HG03439 (cell line): Measurements from ENCODE around the gene PCSK6.
"Not testable (repeated sequence)": the region's sequence is repeated elsewhere in the genome, so short reads cannot be mapped to it uniquely, and the experiment has no call there.

ENCODE experiments used
- ATAC-seq: cut with Tn5 transposase; IDR thresholded peaks from one replicate; pipeline ENCODE4 v1.9.1; 2021; ENCODE audit warnings: mild to moderate bottlenecking, moderate library complexity; ENCODE audit not compliant: unreplicated experiment

PCSK6 gene

DNA sequence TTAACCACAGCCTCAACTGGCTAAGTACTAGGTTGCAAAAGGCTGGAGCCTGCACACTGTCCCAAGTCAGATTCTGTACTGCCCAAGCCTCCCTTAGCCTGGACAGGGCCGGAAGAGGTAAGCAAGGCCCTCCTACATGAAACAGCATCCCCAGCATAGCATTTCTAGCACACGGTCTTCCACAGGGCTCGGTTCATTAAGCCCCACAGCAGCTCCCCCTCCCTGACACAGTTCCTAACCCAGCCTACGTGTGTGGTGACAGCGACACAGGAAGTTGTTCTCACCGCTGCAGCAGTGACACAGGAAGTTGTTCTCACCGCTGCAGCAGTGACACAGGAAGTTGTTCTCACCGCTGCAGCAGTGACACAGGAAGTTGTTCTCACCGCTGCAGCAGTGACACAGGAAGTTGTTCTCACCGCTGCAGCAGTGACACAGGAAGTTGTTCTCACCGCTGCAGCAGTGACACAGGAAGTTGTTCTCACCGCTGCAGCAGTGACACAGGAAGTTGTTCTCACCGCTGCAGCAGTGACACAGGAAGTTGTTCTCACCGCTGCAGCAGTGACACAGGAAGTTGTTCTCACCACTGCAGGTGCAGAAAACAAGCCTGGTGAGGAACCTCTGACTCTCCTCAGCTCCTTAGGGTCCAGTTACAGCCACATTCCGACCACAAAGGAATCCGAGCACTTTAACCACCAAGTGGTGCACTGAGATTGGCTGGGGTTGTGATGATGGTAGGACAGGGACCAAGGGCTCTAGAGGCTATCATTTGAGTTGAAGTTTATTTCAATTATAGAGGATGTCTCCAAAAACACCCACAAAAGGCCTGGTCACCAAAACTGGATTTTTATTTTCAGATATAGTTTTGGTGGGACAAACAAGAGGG is 155.4 kb downstream of the PCSK6 start:
- not testable (repeated sequence) for ATAC-seq

GRCh38 chr15:101332061-101332467 is 157.4 kb downstream of the PCSK6 start:
- no peak for ATAC-seq

DNA sequence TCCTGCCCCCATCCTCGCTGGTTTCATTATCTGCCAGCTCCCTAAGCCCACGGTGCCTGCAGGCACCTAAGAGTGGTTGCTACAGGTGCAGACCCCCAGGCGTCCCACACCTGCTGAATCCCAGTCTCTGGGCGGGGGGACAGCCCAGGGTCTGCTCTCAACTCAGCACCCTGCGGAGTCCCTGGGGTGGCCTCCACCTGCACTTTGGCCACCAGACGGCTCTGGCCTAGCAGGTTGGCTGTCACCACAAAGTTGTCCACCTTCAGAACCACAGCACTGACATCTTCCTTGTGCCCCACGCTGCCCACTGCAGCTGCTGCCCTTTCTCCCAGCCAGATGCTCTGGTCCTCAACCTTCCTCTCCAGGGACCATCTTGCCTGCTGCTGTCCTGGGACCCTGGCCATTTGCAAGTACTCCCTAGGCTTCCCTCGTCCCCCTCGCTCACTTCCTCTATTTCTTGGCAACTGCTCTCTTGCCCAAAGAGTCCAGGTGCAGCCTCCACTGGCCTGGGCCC is 159.6 kb downstream of the PCSK6 start:
- ATAC-seq: no peak

DNA sequence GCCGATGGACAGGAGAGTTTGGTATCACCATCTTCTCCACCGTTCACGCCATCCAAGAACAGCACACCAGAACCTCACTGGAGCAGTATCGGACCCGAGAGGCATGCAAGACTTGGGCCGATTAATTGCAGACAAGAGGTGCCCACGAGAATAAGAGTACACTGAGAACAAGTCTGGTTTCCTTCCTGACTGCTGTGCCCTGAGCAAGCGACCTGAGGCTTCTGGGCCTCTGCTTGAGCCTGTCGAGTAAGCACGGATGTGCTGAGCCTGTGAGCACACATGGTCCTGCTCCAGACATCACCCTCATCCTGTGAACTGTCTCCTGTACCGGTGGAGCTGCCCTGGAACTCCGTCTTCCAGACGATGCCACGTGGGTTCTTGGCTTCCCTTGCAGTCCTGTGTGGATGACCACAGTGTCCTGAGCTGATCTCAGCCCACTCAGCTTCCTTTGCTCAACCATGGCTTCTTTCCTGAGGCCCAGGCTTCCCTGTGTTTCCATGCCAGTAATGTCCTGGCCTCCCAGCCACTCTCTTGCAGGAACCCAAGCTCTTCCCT is 160.1 kb downstream of the PCSK6 start:
- no peak for ATAC-seq

- ATAC-seq: no peak
These were observed 161.5 kb downstream of the PCSK6 start for GRCh38 chr15:101328001-101328400.

- no peak for ATAC-seq
These were observed 162.3 kb downstream of the PCSK6 start for GRCh38 chr15:101327147-101327740.

DNA sequence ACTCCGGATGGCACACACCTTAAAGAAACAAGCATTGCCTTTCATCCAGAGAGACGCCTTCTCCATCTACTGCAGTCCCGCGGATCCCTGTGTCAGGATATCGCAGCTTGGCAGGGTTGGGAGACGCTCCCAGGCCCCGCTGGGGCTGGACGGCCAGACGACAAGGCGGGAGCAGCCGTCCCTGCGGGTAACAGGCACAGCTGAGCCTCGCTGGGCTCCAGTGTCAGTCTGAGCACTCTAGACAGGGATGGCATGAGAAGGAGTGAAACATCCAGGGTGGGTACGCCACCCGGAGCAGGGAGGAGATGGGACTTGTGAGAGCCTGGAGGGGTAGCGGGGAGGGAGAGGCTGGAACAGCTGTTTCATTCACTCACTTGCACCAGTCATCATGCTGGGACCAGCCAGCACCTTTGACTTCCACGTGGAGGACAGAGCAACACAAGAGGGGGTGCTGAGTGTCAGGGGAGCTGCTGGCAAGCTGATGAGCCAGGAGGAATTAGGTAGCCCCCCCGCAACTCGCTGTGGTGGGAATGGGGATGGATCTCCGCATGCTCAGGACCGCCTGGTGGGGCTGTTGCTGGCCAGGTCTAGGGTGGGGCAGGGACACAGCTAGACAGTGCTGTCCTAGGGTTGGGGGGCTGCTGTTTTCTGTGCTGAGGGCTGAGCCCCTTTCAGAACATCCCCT is 162.9 kb downstream of the PCSK6 start:
- ATAC-seq: no peak

DNA sequence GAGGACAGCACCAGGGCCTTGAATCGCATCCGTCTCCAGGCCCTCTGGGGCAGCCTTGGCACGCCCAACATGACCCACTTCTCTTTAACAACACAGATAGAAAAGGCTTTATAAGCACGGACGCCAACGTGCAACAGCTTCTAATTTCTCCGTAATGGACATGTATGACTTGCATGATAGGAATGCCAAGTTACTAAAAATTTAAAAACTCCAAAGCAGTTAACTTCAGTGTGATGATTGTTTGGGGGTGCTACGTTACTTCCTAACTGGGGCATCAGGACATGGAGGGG is 163.5 kb downstream of the PCSK6 start:
- no peak for ATAC-seq

- no peak for ATAC-seq
These were observed 164.1 kb downstream of the PCSK6 start for GRCh38 chr15:101325263-101326025.

GRCh38 chr15:101324524-101325177 is 164.9 kb downstream of the PCSK6 start:
- no peak for ATAC-seq

GRCh38 chr15:101323793-101324523 is 165.5 kb downstream of the PCSK6 start:
- no peak for ATAC-seq

- ATAC-seq: no peak
These were observed 166.5 kb downstream of the PCSK6 start for GRCh38 chr15:101322854-101323477.

GRCh38 chr15:101322016-101322695 is 167.4 kb downstream of the PCSK6 start:
- ATAC-seq: no peak

GRCh38 chr15:101320501-101321052 is 168.9 kb downstream of the PCSK6 start:
- no peak for ATAC-seq

DNA sequence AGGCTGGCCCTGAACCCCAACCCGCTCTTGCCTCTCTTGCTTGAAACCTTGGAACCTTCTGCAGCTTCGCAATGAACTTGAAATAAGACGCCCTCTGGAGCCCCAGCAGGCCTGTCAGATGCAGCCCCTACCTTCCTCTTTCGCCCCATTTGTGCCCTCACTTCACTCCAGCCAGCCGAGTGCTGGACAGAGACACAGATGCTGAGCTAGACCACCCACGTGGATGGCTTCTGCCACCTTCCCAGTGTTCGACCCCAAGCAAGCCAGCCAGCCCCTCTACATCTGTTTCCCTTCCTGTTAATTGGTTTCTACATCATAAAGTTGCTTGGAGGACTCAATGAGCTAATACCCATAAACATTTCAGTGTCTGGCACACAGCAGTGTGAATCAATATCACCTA is 170.7 kb downstream of the PCSK6 start:
- ATAC-seq: no peak

GRCh38 chr15:101318147-101318819 is 171.2 kb downstream of the PCSK6 start:
- no peak for ATAC-seq

GRCh38 chr15:101317336-101317872 is 172.1 kb downstream of the PCSK6 start:
- no peak for ATAC-seq
